ENCODE measurements around the gene DTWD2.

DNA sequence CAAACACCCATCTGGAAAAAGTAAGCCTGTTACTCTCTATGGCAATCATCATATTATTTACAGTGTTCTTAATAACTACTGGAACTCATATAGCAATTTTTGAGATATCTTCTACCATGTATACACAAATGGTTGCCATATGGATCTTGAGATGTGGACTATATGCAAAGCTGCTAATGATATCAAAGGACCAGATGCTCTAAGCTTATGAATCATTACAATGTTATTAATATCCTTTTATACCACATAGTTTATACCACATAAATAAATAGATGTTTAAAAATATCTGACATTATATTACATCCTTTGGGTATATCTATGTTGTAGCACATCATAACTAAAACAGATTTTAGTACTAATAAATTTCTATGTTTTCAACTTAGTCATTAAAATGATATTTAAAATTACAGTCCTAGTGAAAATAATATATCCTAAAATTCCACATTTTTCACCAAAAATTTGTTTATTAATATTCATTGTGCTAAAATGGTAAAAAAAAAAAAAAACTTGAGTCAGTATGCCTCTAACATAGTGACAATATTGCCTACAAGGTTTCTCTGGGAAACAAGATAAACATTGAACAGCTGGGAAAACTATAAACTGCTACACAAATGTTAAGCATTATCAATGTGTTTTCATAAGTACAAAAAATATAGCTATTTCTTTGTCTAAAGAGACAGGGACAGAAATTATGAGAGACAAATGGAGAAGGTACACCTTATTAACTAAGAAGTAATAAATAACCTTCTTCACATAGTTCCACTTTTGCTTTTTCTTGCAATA is 85.5 kb downstream of the DTWD2 start:
- TF ChIP-seq, protein P1, sequence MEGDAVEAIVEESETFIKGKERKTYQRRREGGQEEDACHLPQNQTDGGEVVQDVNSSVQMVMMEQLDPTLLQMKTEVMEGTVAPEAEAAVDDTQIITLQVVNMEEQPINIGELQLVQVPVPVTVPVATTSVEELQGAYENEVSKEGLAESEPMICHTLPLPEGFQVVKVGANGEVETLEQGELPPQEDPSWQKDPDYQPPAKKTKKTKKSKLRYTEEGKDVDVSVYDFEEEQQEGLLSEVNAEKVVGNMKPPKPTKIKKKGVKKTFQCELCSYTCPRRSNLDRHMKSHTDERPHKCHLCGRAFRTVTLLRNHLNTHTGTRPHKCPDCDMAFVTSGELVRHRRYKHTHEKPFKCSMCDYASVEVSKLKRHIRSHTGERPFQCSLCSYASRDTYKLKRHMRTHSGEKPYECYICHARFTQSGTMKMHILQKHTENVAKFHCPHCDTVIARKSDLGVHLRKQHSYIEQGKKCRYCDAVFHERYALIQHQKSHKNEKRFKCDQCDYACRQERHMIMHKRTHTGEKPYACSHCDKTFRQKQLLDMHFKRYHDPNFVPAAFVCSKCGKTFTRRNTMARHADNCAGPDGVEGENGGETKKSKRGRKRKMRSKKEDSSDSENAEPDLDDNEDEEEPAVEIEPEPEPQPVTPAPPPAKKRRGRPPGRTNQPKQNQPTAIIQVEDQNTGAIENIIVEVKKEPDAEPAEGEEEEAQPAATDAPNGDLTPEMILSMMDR (IDR thresholded peaks at IDR 0.05; ENCODE audit: low read depth, low read length, poor library complexity, severe bottlenecking): no peak
- no peak for TF ChIP-seq EZH2phosphoT487 (IDR thresholded peaks at IDR 0.05; ENCODE audit: borderline replicate concordance, low read length)

All from DOHH2 (cell line).